Measurements from ENCODE around the gene SLC4A5.

- TF ChIP-seq MYC (IDR thresholded peaks at IDR 0.05; ENCODE audit: low read depth, low read length) (no peak), CTCF (IDR thresholded peaks at IDR 0.05; ENCODE audit: low read depth, low read length) (no peak), POLR2A (IDR thresholded peaks at IDR 0.05; ENCODE audit: extremely low read depth, insufficient read length) (no peak)
These were observed 40.0 kb upstream of the SLC4A5 start for GRCh38 chr2:74383254-74383653.

Data from NB4 (cell line).